HG02623 (cell line): Measurements from ENCODE around the gene LMTK2.

Experiments
- ATAC-seq: cut with Tn5 transposase; IDR thresholded peaks from one replicate; pipeline ENCODE4 v1.9.1; 2021; ENCODE audit warnings: moderate library complexity; ENCODE audit not compliant: unreplicated experiment

LMTK2 gene

DNA sequence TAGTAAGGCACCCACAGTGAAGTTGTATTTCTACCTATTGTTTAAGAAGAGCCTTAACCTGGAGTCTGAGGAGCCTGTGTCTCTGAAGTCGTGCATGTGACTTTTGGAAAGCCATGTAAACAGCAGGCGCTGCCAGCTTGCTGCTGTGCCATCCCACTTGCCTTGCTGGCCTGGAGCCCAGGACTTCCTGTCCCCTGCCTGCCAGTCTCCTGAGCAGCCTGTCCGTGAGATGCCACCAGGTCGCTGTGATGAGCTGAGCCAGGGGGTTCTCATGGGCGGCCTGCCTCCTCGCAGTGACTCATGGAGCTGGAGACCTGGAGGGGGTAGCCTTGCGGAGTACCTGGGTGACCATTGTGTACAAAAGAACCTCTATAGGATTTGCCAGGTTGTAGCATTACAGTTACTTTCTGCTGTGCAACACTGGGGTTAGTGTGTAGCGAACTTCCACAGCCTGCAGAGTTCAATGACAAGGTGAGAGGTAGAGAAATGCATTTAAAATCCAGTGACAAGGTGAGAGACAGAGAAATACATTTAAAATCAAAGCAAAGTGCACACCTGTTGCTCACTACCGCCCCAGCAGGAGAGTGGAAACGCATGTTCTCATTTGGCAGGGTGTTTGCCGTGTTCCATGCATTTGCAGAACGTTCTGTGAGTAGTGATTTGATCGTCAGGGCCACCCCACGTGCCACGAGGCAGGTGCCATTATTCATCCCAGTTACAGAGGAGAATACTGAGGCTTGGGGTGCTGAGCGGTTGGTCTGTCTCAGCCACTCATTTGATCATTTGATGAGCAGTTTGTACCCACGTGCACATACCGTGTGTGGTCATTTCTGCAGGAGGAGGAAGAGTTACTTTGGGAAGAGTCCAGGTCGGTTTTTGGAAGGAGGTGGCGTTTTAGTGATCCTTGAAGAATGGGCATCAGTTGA is 67.9 kb downstream of the LMTK2 start:
- no peak for ATAC-seq

DNA sequence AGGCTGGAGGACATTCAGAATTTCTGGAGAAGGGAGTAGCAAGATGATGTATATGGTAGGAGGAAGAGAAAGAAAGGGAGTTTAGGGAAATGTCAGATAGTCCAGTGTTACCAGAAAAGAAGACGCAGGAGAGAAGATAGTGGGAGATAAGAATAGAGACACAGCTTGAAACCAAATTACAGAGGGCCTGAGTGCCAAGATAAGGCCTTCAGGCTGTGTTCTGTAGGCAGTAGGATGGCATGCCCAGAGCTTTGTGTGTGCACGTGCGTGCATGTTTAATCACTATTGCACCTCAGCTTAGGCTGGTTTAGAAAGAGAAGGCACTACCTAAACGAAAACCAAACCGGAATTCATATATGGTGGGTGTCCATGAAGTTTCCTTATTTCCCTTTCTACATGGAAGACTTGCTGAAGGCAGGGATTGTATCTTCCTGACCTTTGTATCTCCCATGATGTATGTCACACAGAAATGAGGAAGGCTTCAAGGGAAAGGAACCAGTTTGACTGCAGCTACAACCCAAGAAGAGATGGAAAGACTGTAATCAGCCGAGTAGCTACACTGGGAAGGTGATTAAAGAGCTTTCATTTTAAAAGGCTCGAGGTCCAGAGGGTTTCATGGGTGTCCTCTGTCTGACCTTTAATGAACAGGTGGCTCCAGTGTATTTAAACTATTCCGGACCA is 68.7 kb downstream of the LMTK2 start:
- no peak for ATAC-seq

DNA sequence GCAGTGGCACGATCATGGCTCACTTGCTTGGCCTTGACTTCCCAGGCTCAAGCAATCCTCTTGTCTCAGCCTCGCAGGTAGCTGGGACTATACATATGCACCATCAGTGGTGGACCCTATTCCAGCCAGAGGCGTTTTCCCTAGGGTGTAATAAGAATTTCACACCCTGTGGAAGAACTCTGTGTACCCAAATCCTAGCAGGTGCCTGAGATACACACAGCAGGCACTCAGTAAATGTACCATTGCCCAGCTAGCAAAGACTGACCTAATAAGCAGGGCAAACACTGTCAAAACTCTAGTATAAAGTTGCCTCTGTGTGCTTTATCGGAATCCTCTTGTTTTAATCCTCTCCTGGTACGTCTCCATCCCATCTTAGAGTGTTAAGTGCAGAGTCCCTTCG is 70.9 kb downstream of the LMTK2 start:
- no peak for ATAC-seq

DNA sequence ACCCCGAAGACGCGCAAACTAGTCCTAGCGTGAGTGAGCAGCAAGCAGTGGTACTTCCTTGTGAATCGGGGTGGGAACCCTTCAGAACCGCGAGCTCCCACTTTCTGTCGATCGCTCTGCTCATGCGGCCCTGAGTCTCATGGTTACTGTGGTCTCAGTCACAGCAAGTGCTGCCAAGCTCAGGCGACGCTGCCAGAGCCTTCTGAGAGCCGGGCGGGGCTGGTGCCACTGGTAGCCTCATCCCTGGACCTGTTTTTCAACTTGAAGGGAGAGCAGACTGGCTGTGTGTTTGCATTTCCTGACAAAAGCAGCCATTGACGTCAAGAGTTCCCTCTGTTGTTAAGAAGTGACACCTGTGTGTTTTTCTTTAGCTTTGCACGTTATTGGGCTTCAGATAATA is 71.7 kb downstream of the LMTK2 start:
- no peak for ATAC-seq

DNA sequence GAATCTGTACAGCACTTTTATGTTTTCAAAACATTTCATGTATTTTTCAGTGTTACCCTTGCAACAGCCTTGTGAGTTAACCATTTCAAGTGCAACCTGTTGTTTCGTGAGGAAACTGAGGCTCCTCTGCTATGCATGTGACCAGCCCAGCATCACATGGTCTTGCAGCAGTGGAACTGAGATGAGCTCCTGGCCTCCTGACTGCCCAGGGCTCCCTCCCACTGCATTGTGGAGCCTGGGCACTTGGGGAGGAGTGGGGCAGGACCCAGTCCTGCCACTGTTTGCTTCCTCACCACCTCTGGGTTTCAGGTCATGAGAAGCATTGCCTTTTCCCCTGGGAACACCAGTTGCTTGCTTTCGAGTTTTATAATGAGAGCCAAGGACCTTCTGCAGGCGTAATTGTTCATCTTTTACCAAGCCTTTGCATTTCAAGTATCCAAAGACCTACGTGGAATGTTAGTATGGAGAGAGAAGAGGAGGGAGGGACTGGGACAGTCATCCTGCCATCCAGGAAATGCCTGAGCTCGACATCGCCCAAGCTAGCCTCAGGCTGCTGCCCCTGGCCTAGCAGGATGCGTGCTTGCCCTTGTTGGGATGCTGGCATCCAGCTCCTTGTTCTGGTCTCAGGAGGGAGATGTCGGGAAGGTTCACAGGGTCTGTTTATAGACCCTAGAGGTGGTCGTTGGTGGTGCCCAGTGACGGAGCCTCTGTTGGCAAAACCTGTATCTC is 72.3 kb downstream of the LMTK2 start:
- ATAC-seq, result no peak

DNA sequence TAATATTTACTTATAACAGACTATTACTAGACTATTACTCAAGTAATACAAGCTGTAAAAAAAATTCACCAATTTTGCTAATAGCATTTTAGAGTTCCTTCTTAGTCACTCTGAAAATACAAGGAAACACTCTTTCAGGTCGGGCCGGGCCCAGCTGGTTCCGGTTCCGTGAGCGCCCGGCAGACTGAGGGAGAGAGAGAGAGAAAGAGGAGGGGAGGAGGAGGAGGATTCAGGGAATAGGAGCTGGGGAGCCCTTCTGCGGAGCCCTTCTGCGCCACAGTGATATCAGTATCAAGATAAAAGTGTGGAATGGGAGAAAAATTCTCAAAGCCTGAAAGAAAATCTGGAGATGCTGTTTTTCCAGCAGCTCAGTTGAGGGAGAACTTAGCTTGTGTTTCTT is 74.1 kb downstream of the LMTK2 start:
- ATAC-seq, result no peak

DNA sequence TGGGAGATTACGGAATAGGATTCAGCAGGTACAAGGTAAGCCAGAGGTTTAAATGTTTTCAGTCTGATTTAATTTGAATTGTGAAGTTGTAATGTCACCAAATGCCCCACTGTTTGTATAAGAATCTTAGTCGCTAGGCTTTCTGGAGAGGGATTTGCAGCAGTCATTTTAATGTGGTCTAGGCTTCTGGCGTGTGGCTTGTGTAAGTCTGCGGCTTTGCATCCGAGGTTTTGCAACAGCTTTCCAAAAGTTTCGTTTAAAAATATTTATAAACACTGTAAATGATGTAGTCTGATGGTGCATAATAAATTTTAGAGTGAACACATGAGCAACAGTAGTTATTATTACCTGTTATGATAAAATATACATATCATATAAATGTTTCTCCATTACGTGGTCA is 78.4 kb downstream of the LMTK2 start:
- ATAC-seq, result no peak

DNA sequence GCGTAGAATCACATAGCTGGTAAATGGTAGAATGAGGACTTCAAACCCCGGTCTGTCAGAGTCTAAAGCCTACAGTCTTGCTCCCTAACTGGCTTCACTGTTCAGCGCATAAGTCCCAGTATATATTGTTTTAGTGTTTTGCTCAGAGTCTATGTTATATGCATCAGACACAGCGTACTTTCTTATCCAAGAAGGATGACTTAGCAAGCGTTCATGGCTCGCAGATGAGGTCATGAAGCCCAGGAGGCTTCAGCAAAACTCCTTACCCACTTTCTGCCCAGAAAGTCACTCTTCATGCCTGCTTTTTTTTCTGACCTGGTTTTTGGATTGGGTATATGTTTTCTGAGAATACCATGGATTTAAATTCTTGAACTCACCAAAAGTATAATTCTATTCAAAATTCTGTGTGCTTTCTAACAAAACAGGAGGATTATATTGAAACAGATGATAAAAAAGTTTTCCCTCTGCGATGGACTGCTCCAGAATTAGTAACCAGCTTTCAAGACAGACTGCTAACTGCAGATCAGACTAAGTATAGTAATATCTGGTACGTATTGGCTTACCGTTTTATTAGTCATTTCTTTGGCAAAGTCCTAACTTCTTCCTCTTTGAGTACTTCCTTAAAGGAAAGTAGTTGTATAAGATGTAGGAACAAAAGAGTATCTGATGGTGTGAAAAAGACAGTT is 79.9 kb downstream of the LMTK2 start:
- no peak for ATAC-seq

DNA sequence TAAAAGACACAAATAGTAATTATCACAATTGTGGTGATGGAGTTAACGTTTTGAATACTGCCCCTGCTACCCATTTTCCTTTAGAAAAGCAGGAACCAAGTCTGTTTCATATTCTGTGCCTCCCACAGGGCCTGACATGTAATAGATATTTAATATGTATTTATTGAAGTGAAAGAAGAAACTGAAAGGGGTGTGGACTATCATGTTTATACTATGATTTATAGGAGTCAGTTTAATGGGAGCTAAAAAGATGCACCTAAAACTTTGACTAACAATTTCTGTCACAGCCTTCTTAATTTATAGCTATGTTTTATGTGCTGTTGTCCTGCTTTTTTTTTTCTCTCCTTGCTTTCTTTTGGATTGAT is 80.5 kb downstream of the LMTK2 start:
- ATAC-seq, result no peak

DNA sequence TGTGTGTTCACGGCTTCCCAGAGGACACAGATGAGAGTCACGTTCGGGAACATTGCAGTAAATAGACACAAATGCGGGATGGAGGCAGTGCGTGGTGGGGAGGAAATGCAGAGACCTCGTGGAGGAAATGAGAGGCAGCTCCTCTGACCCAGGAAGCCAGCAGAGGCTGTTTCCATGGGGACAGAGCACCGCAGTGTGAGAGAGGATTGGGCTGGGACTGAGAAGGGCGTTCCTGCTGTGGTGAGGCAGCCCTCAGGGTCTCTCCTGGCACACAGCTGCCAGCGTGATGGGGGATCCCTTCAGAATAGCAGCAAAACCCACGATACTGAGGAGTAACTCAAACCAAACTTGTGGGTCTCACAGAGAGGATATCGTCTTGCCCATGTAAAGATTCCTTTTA is 82.9 kb downstream of the LMTK2 start:
- no peak for ATAC-seq

DNA sequence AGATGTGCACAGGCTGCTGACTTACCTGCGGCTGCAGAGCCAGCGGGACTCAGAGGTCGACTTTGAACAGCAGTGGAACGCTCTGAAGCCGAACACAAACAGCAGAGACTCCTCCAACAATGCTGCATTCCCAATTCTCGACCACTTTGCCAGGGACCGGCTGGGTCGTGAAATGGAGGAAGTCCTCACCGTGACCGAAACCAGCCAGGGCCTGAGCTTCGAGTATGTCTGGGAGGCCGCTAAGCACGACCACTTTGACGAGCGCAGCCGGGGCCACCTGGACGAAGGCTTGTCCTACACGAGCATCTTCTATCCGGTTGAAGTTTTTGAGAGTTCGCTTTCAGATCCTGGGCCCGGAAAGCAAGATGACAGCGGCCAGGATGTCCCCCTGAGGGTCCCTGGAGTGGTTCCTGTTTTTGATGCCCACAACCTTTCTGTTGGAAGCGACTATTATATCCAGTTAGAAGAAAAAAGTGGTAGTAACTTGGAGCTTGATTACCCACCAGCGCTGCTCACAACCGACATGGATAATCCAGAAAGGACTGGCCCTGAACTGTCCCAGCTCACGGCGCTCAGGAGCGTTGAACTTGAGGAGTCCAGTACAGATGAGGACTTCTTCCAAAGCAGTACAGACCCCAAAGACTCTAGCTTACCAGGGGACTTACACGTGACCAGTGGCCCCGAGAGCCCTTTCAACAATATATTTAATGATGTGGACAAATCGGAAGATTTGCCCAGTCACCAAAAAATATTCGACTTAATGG is 85.2 kb downstream of the LMTK2 start:
- ATAC-seq, result no peak

DNA sequence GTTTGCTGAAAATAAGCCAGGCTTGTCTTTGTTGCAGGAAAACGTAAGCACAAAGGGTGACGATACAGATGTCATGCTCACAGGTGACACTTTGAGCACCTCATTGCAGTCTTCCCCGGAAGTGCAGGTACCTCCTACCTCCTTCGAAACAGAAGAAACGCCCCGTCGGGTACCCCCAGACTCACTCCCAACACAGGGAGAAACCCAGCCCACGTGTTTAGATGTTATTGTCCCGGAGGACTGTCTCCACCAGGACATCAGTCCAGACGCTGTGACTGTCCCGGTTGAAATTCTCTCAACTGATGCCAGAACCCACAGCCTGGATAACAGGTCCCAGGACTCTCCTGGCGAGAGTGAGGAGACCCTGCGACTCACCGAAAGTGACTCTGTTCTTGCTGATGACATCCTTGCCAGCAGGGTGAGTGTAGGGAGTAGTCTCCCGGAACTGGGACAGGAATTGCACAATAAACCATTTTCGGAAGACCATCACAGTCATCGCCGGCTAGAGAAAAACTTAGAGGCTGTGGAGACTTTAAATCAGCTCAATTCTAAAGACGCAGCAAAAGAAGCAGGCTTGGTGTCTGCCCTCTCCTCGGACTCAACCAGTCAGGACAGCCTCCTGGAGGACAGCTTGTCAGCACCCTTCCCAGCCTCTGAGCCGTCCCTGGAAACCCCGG is 86.3 kb downstream of the LMTK2 start:
- no peak for ATAC-seq

DNA sequence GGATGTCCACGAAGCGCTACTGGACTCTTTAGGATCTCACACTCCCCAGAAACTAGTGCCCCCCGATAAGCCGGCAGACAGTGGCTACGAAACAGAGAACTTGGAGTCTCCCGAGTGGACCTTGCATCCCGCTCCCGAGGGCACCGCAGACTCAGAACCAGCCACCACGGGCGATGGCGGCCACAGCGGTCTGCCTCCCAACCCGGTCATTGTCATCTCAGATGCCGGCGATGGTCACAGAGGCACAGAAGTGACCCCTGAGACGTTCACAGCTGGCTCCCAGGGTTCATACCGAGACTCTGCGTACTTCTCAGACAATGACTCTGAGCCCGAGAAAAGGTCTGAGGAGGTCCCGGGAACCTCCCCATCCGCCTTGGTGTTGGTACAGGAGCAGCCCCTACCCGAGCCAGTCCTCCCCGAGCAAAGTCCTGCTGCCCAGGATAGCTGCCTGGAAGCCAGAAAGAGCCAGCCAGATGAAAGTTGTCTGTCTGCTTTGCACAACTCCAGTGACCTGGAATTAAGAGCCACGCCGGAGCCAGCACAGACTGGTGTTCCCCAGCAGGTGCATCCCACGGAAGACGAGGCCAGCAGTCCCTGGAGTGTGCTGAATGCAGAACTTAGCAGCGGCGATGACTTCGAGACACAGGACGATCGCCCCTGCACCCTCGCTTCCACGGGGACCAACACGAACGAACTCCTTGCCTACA is 87.0 kb downstream of the LMTK2 start:
- no peak for ATAC-seq

DNA sequence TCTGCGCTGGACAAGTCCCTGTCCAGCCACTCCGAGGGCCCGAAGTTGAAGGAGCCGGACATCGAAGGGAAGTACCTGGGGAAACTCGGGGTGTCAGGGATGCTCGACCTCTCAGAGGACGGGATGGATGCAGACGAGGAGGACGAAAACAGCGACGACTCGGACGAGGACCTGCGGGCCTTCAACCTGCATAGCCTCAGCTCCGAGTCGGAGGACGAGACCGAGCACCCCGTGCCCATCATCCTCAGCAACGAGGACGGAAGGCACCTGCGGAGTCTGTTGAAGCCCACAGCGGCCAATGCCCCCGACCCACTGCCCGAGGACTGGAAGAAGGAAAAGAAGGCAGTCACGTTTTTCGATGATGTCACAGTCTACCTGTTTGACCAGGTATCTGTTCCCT is 87.5 kb downstream of the LMTK2 start:
- ATAC-seq, result no peak

DNA sequence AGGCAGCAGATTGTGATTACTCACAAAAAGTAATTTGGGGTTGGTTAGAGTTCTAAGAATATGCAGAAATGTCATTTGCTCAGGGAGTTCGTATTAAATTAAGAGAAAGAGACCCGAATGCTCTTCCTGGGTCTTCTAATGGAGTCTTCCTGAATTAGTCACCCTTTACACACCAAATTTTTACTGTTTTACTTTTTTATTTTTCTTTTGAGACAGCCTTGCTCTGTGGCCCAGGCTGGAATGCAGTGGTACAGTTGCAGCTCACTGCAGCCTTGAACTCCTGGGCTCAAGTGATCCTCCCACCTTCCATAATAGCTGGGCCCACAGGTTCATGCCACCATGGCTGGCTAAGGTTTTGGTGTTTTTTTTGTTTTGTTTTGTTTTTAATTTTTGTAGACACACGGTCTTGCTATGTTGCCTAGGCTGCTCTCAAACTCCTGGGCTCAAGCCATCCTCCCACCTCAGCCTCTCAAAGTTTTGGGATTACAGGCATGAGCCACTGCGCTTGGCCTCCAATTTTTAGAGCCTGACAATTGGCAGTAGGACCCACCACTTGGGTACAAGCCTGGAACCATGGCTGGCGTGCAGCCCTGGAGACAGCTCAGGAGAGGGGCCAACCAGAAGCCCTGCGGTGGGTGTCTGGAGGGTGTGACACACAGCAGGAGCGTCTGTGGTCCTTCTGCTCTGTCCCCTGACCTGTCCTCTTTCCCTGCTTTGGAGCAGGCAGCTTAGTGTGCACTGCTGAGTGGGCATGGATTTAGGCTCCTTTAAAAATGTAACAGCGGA is 88.2 kb downstream of the LMTK2 start:
- ATAC-seq, result no peak

DNA sequence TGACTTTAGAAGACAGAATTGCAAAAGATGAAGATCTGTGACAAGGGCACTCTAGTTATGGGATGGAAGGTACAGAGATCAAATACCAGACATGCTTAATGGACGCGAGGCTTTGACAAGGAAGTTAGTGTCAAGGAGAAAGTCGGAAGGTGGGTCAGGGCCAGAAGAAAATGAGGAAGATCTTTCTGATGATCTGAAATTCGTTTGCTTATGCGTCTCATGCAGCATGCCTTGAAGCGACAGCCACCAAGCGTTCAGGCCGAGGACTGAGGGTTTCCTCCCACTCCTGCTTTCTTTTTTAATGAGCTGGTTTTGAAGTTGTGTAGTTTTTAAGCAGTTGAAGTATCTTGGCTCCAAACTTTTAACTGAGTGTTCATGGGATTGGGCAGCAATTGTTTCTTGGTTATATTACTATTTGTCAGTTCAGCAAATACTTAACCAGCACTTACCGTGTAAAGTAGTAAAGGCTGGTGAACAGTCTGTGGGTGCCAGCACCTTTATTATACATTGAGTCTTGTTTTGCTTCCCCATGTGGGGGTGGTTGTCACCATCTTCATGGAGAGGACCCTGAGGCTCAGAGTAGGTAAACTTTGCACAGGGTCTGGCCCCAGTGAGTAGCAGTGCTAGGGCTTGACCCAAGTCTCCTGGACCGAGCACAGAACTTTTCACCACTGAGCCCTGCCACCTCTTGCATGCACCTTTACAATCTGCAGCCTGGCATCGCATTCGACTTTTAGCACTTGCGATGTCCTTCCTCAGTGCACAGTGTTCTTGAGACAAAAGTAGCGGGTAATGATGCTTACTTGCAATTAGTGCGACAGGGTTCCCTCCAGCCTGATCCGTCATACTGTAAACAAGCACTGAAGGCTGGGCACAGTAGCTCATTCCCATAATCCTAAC is 90.3 kb downstream of the LMTK2 start:
- no peak for ATAC-seq

DNA sequence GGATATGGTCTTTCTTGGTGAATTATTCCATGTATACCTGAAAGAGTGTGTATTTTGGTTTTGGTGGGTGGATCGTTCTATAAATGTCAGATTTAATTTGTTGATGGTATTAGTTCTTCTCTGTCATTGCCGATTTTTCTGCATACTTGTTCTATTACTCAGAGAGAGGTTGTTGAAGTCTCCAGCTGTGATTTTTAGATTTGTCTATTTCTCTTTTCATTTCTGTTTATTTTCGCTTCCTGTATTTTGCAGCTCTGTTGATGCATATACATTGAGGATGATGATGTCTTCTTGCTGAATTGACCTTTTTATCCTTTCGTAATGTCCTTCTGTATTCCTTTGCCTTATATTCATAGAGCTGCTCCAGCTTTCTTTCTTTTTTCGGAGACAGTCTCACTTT is 92.5 kb downstream of the LMTK2 start:
- no peak for ATAC-seq

DNA sequence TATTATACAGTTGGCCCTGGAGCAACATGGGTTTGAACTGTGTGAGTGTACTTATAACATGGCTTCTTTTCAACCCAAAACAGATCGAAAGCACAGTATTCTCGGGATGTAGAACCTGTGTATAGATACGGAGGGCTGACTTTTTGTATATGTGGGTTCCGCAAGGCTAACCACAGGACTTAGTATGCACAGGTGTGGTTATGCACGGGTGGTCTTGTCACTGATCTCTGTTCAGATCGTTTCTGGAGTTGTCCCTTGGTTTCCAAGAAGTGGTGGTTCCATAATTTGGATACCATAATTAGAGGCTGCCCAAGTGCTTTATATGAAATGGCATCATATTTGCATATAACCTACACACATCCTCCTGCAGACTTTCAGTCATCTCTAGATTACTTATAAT is 93.7 kb downstream of the LMTK2 start:
- ATAC-seq, result peak; percentile 40
